Medulla oblongata (tissue), 1 donor: Measurements from ENCODE around the gene COL4A4.

Experiments
- DNase-seq: peaks from one replicate; pipeline ENCODE4 v3.0.0-alpha.2; 2015; ENCODE audit errors: extremely low spot score

COL4A4 gene

DNA sequence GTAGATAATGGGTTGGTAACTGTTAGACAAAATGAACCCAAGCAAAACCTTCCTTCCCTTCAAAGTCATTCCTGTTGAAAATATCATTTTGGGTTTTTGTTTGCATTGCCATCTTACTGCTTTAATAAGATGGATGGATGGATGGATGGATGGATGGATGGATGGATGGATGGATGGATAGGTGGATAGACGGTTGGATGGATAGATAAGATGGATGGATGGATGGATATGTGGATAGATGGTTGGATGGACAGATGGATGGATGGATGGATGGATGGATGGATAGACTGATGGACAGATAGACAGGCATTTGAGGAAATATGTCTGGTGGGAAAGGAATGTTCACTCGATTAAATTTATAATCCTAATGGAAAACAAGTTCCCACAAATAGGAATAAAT, 133.2 kb downstream of the COL4A4 start:
- no peak for DNase-seq

DNA sequence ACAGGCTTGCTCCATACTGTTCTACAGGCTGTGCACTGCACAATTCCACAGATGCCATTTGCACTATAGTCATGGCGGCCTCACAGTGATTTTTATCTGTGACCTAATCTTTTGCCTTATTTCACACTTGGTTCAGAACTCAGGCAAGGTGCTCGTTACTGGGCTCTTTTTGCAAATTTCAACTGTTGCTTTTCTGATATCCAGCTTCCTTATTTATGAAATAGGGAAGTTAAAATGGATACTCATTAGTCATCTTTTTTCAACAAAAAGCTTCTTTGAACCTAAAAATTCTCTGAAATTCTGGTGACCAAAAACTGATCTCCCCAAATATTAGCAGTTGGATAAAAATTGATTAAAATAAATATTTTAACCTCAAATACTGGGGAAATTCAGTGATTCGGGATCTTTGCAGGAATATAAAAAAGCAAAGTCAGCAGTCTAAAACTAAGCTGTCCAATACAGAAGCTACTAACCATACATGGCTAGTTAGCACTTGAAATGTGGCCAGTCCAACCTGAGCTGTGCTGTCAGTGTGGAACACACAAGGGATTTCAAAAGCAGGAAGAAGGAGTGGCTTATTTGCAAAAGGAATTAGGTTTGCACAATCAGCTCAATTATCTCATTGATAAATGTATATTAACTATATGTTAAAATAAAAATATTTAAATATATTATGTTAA, 134.4 kb downstream of the COL4A4 start:
- DNase-seq, result no peak

DNA sequence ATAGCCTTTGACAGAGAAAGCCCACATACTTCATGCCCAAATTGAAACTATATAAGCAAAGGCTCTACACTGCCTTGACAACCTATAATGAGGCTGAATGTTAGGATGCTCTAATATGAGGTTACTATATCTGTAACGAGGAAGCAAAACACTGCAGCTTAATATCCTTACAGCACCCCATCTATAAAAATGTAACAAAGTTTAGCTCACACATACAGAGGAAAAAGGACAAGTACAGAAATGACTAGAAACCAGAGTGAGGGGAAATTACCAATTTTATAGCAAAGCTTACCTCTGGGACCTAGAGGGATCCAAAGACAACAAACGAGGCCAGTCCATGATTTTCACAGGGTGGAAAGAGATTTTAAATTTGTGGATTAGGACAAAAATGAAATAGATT, 138.5 kb downstream of the COL4A4 start:
- no peak for DNase-seq

DNA sequence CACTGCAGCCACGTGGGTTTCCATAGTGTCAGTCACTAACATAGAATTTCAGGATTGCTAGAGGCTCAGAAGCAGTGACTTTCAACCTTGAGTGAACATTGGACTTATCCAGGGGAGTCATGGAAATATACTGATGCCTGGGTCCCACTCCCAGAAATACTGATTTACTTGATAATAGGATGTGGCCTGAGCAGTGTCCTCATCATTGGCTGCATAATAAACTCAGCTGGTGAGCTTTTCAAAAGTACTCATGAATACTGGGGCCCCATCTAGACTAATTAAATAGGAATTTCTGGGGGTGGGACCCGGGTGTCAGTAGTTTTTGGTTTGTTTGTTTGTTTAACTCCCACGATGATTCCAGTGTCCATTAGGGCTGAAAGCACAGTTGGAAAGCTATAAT, 141.4 kb downstream of the COL4A4 start:
- DNase-seq, result no peak

DNA sequence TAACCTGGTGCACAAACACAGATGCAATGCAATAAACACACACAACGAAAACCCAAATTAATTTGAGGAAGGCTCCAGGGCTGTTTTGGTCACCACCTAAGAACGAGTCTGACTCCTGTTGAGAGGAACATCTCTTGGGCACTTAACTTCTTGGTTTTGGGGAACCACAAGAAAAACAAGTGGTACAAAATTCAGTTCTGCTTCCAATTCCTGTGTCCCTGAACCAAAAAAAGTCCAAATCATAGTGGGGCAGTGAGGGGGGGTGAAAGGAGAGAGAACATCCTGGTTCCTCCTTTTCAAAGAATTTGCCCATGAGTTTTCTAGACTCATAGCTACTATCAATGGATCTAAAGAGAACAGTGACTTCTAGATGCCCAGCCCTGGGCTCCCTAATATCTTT, 143.6 kb downstream of the COL4A4 start:
- peak; percentile 64 for DNase-seq

DNA sequence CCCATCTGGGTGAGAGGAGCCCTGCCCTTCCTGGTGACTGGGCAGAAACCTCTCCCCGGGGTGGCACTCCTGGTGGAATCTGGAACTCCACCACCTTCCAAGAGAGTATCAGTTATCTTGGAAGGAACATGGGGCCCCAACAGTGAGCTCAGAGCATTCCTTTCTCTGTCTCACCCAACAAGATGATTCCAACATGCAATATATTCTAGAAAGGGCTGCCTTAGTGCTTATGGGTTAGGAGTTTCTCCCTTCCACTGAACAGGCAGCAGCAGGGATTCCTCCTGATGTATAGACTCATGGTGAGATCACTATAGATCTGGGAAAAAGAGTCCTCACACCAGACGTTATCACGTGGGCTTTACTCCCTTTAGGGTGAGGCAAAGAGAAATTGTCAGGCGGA, 147.1 kb downstream of the COL4A4 start:
- no peak for DNase-seq

DNA sequence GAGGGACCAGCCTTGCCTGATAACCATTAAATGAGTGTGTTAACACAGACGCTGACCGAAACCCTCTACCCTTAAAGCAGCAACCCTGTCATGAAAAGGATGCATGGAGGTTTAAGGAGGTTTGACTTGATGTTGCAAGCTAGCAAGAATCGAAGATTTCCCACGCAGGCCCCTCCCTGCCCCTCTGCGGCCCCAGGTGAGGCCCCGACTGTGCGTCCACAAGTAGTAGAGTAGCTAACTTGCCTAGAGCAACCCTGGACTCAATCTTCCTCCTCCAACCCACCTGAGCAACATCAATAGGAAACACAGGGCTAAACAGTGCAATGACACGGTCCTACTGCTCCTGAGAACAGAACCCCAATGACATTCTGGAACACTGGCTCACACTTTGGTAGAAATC, 150.1 kb downstream of the COL4A4 start:
- no peak for DNase-seq

DNA sequence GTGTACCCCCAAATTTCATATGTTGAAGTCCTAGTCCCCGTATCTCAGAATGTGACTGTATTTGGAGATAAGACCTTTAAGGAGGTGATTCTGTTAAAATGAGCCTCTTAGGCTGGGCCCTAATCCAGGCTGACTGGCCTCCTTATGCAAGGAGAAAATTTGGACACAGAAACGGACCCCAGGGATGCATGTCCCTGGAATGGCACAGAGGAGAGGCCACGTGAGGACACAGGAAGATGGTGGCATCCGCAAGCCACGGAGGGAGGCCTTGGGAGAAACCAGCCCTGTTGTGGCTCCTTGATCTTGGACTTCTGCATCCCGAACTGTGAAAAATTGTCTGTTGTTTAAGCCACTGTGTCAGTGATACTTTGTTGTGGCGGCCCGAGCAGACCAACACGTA, 150.7 kb downstream of the COL4A4 start:
- no peak for DNase-seq

DNA sequence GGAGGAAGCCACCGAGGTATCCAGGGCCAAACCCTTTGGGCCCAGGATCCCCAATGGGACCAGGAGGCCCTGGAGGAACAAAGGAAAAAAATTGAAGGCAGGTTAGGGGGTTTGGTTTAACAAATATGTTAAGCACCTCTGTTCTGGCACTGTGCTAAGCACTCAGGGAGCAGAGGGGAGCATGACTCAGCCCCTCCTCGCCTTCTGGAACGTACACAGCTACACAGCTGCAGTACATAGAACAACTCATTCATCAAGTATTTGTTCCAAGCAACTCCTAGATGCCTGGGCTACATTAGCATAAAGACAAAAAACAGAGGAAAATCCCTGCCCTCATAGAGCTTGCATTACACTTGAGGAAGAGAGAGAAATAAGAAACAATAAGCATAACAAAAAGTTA, 153.6 kb downstream of the COL4A4 start:
- no peak for DNase-seq

DNA sequence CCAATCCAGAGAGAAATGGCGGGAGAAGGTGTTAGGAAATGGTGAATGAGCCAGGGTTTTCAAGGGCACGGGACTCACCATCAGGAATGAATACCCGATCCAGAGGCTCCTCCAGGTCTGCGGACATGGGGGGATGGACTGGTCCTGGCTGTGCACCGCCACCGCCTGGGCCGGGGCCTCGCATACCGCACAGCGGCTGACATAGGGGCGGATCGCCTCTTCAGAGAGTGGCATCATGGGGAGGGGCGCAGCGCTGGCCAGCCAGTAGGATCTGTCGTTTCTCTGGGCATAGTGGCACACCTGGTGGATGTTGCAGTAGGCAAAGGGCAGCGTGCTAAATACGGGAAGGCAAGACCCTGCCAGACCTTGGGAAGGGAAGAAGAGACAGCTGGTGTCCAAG, 156.1 kb downstream of the COL4A4 start:
- no peak for DNase-seq

DNA sequence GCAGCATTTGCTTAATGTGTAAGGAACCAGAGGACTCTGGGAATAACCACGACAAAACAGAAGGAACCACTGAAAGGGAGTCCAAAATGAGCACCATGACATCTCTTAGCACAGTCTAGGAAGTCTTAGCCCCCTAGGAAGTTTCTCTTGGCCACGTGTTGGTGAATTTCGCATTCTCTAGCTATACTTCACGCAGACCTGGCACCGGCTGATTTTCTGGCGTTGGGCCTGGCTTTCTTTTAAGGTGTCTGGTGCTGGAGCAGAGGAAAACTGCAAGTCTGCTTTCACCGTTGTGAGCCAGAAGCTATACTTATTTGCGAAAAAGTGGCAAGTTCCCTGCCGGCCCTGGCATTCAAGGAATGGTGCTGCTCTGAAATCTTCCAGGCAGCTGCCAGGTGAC, 156.9 kb downstream of the COL4A4 start:
- DNase-seq, result no peak

DNA sequence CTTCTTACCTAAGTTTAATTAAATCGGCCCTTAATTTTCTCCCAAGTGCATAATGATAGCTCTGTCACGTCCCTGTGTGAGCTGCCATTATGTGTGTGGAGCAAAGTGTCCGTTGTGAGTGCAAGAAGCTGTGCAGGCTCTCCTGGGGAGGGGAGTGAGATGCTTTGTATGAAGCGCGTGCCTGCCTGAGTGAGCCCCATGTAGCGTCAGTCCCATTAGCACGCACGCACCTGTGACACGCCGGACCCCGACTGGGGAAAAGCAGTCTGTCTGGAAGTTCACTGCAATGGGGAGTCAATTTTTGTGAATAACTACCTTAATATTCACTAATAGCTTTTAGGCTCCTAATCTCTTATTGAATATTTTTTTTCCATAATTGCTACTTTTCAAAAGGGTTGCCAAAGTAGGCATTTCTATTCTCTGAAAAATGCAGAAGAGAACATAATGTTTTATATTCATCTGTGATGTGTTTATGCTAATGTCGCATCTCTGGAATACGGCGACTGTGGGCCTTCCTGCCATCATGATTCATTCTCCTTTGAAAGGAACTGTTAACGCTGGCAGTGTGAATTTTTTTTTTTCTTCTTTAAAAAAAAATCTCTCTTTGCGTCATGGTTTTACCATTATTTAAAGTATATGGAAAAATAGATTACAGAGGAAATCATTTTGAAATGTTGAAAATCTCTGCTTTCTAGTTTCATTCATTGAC, 157.7 kb downstream of the COL4A4 start:
- DNase-seq, result no peak

DNA sequence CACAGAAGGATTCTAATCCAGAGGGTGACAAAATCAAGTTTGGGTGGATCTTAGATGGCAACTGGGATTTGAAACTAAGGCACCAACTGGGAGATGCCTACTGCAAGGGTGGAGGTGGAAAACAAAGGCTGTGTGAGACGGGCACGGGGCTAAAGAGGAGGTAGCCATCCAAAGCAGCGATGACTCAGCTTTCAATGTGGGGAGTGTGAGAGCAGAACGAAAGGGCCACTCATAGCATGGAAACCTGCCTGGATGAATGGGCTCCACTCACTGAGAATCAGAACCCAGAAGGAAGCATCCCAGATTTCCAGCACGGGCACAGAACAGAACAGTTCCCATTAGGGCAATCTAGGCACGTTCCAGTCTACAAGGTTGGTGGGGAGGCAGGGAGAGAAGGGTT, 159.5 kb downstream of the COL4A4 start:
- no peak for DNase-seq

DNA sequence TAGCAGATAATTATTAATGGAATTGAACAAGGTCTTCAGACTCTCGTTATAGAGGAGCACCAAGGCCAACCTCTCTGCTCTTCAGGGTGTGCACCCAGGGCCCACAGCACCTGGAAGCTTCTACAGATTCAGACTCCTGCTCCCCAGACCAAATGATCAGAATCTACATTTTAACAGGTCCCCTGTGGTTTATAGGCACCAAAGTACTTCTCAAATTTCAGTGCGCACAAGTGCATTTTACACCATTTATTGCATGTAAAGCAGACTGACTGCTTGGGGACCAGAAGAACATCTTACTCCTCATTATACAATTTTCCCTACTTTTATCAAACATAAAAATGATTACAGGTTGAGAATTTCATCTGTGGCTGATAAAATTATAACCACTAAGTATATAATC, 163.9 kb downstream of the COL4A4 start:
- DNase-seq, result no peak

DNA sequence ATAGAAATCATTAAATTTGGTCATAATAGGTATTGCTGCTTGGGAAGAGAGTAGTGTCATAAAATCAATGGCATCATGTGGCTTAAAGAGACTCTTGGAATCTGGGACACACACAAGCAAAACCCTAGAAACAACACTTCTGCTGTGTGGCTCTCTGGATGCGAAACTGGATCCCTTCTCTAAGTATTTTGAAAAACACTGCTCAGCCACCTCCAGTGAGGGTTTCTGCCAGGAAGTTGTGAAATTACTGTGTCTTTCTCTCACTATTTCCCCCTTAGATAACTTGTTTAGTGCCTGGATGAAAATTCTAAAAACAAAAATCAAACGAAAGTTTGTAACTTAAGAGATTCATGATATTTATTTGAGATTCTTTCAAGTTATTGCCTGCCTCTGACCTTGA, 164.3 kb downstream of the COL4A4 start:
- DNase-seq, result peak; percentile 36

DNA sequence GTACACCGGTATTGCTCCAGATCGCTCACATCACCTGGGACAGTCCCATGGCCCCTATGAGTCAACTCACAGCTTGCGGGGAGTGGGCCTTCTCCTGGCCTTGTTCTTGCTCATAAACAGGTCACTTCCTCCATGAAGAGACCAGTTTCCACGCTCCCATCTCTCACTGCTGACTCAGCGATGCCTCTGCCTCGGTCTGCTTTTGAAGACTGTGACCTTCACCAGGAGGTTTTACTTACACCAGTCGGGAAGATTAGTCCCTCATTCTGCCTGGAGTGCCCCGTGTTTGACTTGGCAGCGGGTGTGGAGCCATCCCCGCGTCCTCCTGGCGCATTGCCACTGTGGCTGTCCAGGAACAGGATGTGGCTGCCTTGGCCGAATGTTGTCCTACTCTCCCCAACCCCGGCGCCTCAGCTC, 168.4 kb downstream of the COL4A4 start:
- peak; percentile 34 for DNase-seq

DNA sequence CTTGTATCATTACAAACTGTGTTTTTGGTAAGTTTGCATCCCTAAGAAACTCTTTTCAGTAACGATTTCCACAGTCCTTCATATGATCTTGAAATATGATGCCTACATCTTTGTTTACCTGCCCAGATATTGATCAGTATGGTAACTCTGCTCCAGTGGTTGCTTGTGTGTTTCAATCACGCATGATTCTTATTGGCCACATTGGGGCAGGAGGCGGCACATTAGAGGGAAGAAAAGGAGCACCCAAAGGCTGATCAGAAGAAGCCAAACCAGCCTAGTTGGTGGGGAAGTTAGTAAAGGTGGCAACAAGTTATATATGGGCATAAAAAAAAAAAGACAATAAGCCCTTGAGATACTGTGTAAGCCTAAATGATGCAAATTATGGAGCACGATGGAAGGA, 169.2 kb downstream of the COL4A4 start:
- DNase-seq, result no peak

DNA sequence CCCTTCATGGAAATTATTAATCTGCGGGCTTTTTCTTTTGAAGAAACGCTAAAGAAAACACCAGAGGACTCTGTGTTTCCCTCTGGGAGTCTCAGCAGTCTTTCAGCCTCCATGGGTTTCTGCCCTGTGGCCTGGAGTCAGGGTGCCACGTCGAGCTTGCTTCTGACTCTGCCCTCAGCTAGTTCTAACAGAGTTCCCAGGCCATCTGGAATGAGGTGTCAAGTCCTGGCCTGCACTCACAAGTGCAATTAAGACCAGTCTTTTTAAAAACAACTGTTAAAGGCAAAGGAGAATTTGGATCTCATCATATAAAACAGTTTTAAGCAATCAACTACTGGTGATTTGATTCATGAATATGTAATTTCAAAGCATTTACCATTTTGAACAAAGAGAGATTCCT, 170.8 kb downstream of the COL4A4 start:
- no peak for DNase-seq

DNA sequence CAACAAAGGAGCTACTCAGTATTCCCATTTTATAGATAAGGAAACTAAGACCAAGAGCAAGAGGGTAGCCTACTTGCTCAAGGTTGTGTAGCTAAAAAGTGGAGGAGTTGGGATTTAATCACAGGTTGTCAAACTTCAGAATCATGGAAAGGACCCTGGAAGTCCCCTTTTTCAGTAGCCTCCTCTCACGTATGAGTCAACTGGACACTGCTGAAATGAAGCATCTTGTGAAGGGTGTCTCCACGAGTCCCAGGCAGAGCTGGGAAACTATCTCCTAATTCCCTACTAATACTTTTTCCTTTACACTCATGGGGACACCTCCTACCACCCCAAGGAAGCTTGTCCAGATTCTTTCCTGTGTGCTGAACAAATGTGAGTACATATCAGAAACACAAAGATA, 172.3 kb downstream of the COL4A4 start:
- DNase-seq, result no peak

DNA sequence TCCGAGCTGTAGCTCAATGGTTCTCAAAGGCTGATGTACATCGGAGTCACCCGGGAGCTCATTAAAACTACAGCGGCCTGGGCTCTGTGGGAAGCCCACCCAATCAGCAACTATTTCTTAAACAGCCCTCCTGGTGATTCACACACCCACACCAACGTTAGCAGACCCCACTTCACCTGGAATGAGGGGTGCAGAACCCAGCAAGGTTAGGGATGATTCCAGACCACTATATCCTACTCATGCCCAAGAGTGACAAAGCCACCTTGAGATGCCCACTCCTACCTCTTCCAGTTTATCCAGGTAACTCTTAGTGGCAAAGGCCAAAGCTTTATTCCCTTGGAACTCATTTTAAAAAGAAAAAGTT, 178.4 kb downstream of the COL4A4 start:
- DNase-seq, result no peak

DNA sequence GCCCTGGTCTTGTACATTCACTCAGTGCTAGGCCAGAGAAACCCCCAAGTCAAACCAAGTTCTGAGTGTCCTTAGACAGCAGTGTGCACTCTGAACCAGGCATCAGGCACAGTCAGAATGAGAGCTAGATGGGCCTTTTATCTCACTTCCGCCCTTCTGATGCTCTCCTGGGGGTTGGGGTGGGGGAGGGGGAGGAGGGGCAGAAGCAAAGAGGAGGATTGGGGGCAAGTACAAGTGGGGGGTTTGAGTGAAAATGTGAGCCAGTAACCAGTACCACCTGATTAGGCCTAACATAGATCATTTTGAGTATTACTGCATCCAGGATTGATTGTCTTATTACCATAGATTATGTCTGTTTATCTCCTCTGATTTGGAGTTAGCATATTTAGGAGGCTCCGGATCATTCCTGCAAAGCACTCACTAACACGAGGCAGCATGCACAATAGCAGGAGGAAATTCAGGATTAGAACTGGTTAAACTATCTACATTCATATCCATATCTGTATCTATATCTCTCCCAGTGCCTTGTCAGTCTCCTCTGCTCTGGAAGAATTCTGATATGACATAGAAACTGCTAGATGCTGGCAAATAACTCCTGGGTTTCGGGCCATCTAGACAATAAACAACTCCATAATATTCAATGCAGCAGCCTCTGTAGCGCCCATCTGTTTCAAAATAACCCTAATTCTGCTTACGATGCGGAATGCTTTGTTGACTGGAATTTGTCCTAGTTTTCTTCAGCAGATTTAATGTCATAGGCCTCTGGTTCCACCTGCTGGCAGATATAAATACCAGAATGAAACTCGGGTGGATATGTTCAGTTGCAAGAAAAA, 179.0 kb downstream of the COL4A4 start:
- peak; percentile 89 for DNase-seq

DNA sequence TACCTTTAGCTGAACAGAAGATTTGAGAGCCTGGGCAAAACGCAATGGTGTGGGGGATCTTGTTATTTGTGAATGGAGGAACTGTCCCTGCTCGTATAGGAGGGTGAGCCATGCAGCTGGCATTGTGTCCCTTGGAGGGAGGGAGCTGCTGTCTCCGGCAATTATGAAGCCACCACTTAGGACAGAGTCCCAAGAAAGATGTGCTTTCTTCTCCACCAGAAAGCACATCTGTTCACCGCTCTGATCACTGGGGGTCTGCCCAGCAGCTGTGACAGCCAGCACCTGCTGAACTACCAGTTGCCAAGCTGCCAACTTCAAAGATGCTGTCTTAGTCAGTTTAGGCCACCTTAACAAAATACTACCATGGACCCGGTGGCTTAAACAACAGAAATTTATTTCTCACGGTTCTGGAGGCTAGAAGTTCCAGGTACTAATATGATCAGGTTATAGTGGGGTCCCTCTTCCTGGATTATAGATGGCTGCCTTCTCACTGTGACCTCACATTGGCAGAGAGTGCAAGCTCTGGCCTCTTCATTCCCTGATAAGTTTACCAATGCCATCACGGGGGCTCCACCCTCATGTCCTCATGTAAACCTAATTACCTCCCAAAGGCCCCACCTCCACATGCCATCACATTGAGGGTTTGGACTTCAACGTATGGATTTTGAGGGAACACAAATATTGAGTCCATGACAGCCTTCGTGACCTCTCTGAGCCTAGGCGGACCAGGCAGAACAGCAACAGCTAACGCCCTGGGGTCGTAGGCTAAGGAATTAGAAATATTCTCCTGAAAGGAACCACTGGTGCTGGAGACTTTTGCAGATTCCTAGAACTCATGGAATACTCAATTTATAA, 179.9 kb downstream of the COL4A4 start:
- DNase-seq, result peak; percentile 30
